Posterior vena cava (tissue), 2 donors: ENCODE measurements around the gene CHRND. TPM values are rescaled to one million over a fixed set of nuclear protein-coding genes. Genes with fewer than 3 reads are reported as not detected.
A peak's percentile ranks its signal among the peaks of the same experiment; 100 is the strongest.

Experiments
- DNase-seq: peaks from one replicate; pipeline ENCODE4 v3.0.0-alpha.2; 2020; ENCODE audit warnings: low spot score
- intact Hi-C, 2 donors: fragments of 100-400 bp; cut with DNase I; formaldehyde crosslinking; loops; one replicate each; pipeline versions ENCODE4 v1.14.1 to v1.14.2; 2022 to 2023
- total RNA-seq, 2 donors: library from RNA; stranded (reverse); fragmentation: NEBNext Ultra II Directional; extraction: Animal tissue kit (Norgen Biotek cat#: 25700); gene quantifications; one replicate each; pipeline ENCODE4 v1.2.1, GENCODE V29; 2021
- donor health status: DM: yes; HTN: yes; CAD: no.
- donor health status: DM: yes; HTN: yes; CAD: no.

Gene CHRND
- total RNA-seq, 2 donors from 2014 or later: not detected

- intact Hi-C loops: no loop called here
- DNase-seq: peak; percentile 75
These were observed 39.2 kb upstream of the CHRND start for GRCh38 chr2:232486558-232487384.

- DNase-seq: peak; percentile 75
- intact Hi-C loops: no loop called here
These were observed 38.4 kb upstream of the CHRND start, which contains the start of gene ECEL1 for GRCh38 chr2:232487385-232488096. ECEL1 (minus strand) TSS chr2:232487834; CDS start chr2:232486653, 1,181 bp downstream.

- intact Hi-C loops: no loop called here
- DNase-seq: peak; percentile 24
These were observed 37.8 kb upstream of the CHRND start for GRCh38 chr2:232488097-232488711.

GRCh38 chr2:232488721-232489300 lies 37.1 kb upstream of the CHRND start:
- intact Hi-C loops: no loop called here
- DNase-seq: peak; percentile 71

- DNase-seq: peak; percentile 65
These were observed 36.3 kb upstream of the CHRND start for GRCh38 chr2:232489516-232490220.

GRCh38 chr2:232490221-232491138 lies 35.5 kb upstream of the CHRND start:
- DNase-seq: peak; percentile 77
- intact Hi-C loops: no loop called here

More at GRCh38 chr2:232489516-232490220, 36.3 kb upstream of the CHRND start:
- intact Hi-C loops: no loop called here

GRCh38 chr2:232491139-232491780 lies 34.7 kb upstream of the CHRND start:
- intact Hi-C loops: no loop called here
- peak; percentile 47 for DNase-seq

- intact Hi-C loops: no loop called here
- peak; percentile 59 for DNase-seq
These were observed 33.6 kb upstream of the CHRND start for GRCh38 chr2:232492236-232492848.

- peak; percentile 66 for DNase-seq
- intact Hi-C loops: no loop called here
These were observed 32.8 kb upstream of the CHRND start for GRCh38 chr2:232492963-232493700.

GRCh38 chr2:232493701-232494474 lies 32.1 kb upstream of the CHRND start:
- intact Hi-C loops: no loop called here
- peak; percentile 55 for DNase-seq

GRCh38 chr2:232494542-232494941 lies 31.4 kb upstream of the CHRND start:
- intact Hi-C loops: no loop called here
- DNase-seq: no peak

- intact Hi-C loops: no loop called here
- DNase-seq: no peak
These were observed 30.7 kb upstream of the CHRND start for GRCh38 chr2:232495292-232495691.

- intact Hi-C loops: no loop called here
- DNase-seq: no peak
These were observed 29.3 kb upstream of the CHRND start for GRCh38 chr2:232496501-232497270.

GRCh38 chr2:232497348-232497747 lies 28.6 kb upstream of the CHRND start:
- intact Hi-C loops: no loop called here
- no peak for DNase-seq

- no peak for DNase-seq
- intact Hi-C loops: no loop called here
These were observed 27.5 kb upstream of the CHRND start for GRCh38 chr2:232498452-232498851.
